ENCODE measurements around the gene RPS15. TPM values are rescaled to one million over a fixed set of nuclear protein-coding genes. Genes with fewer than 3 reads are reported as not detected.
"Not testable (repeated sequence)": the region's sequence is repeated elsewhere in the genome, so short reads cannot be mapped to it uniquely, and the experiment has no call there.

RPS15 gene
- total and polyA plus RNA-seq, 5 donors: 635 to 1,857 (median 701) TPM

DNA sequence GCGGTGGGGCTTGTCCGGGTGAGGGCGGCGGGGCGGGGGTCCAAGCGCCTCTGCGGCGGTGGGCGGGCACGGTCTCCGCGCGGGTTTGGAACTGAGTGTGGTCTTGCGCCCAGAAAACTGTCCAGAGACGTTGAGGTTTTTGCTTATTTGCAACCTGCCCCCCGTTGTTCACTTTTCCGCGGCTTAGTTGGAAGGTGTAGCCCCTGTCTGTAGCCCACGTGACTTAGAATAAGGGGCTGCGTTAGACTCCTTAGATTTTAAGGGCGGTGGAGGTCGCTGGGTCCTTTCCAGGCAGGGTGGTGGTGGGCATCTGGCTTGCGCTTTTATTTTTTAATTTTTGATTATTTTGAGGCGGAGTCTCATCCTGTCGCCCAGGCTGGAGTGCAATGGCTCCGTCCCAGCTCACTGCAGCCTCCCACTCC, 748 bp downstream of the RPS15 start:
- intact Hi-C loops (cut with DNase I): no loop called here
- peak overlapping the region; percentile 78 for H3K4me3 ChIP-seq (ENCODE audit: low read length)
- H3K9me3 ChIP-seq (ENCODE audit: control insufficient read depth, low read length): no peaks in the 10 kb centered on the region
- ATAC-seq (peak in 1 of 2 donors; percentile 1), DNase-seq (no peak)
- 2% methylated on average over 26 of the region's 26 CpGs for WGBS
- no peaks in the 10 kb centered on the region for H3K27me3 ChIP-seq (ENCODE audit: control insufficient read depth, insufficient read depth)
- no peaks in the 10 kb centered on the region for H3K4me1 ChIP-seq (ENCODE audit: control insufficient read depth, insufficient read depth, low read length)
- H3K27ac ChIP-seq (ENCODE audit: low read length): no peak overlapping the region

DNA sequence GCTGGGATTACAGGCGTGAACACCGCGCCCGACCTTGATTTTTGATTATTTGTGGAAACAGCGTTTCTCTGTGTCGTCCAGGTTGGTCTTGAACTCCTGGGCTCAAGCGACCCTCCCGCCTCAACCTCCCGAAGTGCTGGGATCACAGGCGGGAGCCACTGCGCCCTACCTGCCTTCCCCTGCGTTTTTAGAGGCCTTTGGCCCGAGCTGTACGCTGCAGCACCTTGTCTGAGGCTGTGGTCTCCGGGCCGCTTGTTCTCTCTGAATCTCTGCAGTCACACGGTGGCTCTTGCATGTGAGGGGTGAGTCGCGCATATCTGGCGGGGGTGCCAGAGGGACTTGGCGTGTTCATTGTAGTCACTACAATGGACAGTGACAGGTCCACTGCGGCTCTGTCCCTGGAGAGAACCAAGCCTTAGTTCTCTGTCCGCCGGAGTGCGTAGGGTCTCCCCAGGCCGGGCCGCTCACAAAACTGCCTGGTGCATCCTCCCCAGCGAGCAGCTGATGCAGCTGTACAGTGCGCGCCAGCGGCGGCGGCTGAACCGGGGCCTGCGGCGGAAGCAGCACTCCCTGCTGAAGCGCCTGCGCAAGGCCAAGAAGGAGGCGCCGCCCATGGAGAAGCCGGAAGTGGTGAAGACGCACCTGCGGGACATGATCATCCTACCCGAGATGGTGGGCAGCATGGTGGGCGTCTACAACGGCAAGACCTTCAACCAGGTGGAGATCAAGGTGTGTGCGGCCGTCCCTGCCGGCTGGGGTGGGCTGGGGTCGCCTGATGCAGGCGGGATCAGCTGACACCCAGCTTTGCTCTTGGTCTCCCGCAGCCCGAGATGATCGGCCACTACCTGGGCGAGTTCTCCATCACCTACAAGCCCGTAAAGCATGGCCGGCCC, 1.6 kb downstream of the RPS15 start:
- H3K9me3 ChIP-seq (ENCODE audit: control insufficient read depth, low read length); H3K4me1 ChIP-seq (ENCODE audit: control insufficient read depth, insufficient read depth, low read length); intact Hi-C loops (cut with DNase I); ATAC-seq; H3K27me3 ChIP-seq (ENCODE audit: control insufficient read depth, insufficient read depth); H3K27ac ChIP-seq (ENCODE audit: low read length): not testable (repeated sequence)
- 83% methylated on average over 57 of the region's 57 CpGs for WGBS
- H3K4me3 ChIP-seq (ENCODE audit: low read length): peak overlapping the region; percentile 78
- DNase-seq: peak in 2 of 3 donors; percentile 50 to 61

DNA sequence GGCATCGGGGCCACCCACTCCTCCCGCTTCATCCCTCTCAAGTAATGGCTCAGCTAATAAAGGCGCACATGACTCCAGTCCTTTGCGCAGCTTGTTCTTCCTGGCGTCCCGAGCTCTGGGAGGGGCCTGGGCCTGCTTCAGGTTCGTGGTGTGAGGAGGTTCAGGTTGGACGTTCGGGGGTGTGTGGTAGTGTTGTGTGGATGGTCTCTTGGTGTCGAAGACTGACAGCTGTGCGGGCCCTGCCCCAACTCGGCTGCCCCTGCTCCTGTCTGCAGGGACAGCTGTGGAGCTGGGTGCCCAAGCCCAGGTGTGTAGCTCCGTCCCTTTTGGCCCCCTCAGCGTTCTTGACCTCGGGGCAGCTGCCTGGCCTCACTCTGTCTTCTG, 2.2 kb downstream of the RPS15 start:
- Histone ChIP-seq H3K4me1 (ENCODE audit: control insufficient read depth, insufficient read depth, low read length) (no peaks in the 10 kb centered on the region), H3K27ac (ENCODE audit: low read length) (no peak overlapping the region), H3K27me3 (ENCODE audit: control insufficient read depth, insufficient read depth) (no peaks in the 10 kb centered on the region), H3K9me3 (ENCODE audit: control insufficient read depth, low read length) (no peaks in the 10 kb centered on the region), H3K4me3 (ENCODE audit: low read length) (no peak overlapping the region)
- no peak for ATAC-seq
- 90% methylated on average over 15 of the region's 15 CpGs for WGBS
- intact Hi-C loops (cut with DNase I): no loop called here
- peak in 1 of 3 donors; percentile 56 for DNase-seq

DNA sequence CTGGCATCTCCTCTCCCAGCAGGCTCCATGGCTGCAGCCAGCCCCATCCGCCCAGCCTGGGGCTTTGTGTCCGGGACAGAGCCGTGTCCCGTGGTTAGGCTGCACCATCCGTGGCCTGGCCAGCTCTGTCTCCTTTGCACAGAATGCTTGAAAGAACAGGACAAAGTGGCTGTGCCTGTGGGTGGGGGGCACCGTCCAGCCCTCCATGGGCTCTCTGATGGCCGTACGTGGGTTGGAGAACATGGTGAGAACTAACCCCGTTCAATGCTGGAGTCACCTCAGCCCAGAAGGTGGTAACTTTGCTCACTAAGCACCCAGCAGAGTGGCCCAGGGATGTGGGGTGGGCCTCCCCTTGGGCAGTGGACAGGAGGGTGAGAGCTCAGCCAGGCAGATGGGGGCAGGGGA, 2.8 kb downstream of the RPS15 start:
- no peak overlapping the region for H3K27ac ChIP-seq (ENCODE audit: low read length)
- H3K27me3 ChIP-seq (ENCODE audit: control insufficient read depth, insufficient read depth): no peaks in the 10 kb centered on the region
- intact Hi-C loops (cut with DNase I): no loop called here
- ATAC-seq (no peak), DNase-seq (peak in 1 of 3 donors; percentile 46)
- no peaks in the 10 kb centered on the region for H3K9me3 ChIP-seq (ENCODE audit: control insufficient read depth, low read length)
- H3K4me1 ChIP-seq (ENCODE audit: control insufficient read depth, insufficient read depth, low read length): no peaks in the 10 kb centered on the region
- WGBS: 91% methylated on average over 9 of the region's 9 CpGs
- H3K4me3 ChIP-seq (ENCODE audit: low read length): no peak overlapping the region

DNA sequence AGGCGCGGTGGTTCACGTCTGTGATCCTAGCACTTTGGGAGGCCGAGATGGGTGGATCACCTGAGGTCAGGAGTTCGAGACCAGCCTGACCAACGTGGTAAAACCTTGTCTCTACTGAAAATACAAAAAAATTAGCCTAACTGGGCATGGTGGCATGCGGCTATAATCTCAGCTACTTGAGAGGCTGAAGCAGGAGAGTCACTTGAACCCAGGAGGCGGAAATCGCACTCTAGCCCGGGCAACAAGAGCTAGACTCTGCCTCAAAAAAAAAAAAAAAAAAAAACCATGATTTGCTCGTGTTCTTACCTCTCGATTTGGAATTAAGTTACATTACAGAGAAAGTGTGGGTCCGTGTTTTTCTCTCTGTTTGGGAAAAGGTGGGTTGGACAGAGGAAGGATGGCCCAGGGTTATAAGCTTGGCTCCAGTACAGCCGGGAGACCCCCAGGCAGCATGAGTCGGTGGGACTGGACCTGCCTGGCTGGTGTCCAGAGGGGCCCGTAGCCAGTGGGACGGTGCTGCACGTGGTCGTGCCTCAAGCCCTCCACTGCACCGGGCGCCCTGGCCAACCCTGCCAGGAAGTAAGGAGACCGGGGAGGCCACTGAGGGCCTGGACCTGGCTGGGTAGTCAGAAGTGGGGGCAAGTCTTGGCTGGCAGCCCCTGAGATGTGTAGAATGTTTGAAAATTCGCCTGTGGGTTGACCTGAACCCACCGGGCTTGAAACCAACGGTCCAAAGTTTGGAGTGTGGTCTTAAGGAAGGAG, 3.7 kb downstream of the RPS15 start:
- Histone ChIP-seq H3K27me3 (ENCODE audit: control insufficient read depth, insufficient read depth) (no peaks in the 10 kb centered on the region), H3K4me3 (ENCODE audit: low read length) (no peak overlapping the region), H3K4me1 (ENCODE audit: control insufficient read depth, insufficient read depth, low read length) (peaks cover 4% of the 10 kb centered on the region), H3K9me3 (ENCODE audit: control insufficient read depth, low read length) (no peaks in the 10 kb centered on the region), H3K27ac (ENCODE audit: low read length) (no peak overlapping the region)
- DNase-seq: peak in 2 of 3 donors; percentile 48 to 58
- no peak for ATAC-seq
- 83% methylated on average over 25 of the region's 25 CpGs for WGBS
- intact Hi-C loops (cut with DNase I): no loop called here

DNA sequence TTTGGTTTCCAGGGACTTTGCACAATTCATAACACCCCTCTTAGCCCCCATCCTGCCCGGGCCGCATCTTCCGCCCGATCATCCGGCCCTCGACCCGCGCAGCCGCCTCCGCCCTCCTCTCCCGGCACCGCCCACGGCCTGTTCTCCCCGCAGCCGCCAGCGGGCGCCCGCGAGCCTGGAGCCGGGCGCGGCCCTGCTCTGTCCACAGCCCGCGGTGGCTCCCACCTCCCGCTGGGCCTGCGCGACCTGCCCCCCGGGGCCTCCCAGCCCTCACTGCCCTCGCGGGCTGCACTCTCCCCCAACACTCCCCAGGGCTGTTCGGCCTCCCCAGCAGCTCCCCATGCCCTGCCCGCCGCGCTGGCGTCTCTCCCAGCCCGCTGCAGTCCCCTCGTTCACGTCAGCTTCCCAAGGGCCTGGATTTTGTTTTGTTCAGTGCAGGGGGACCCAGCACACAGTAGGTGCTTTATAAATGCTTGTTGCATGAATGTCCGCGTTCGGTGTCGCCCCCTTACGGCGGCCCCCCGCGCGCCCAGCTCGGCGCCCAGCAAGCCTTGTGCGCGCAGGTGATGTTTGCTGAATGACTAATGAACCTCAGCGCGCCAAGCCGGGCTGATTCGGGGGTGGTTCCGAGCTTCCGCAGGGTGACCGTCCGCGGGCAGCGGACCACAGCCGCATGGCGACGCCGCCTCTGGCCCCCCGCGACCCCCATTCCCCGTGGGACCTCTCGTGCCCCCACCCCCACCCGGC, 7.2 kb downstream of the RPS15 start:
- no peaks in the 10 kb centered on the region for H3K9me3 ChIP-seq (ENCODE audit: control insufficient read depth, low read length)
- H3K27ac ChIP-seq (ENCODE audit: low read length): no peak overlapping the region
- ATAC-seq (peak; percentile 88 to 89), DNase-seq (peak; percentile 65 to 88 (median 88))
- WGBS: 2% methylated on average over 70 of the region's 70 CpGs
- H3K4me3 ChIP-seq (ENCODE audit: low read length): peak overlapping the region; percentile 29
- no peaks in the 10 kb centered on the region for H3K27me3 ChIP-seq (ENCODE audit: control insufficient read depth, insufficient read depth)
- intact Hi-C loops (cut with DNase I): no loop called here
- peaks cover 4% of the 10 kb centered on the region for H3K4me1 ChIP-seq (ENCODE audit: control insufficient read depth, insufficient read depth, low read length)

DNA sequence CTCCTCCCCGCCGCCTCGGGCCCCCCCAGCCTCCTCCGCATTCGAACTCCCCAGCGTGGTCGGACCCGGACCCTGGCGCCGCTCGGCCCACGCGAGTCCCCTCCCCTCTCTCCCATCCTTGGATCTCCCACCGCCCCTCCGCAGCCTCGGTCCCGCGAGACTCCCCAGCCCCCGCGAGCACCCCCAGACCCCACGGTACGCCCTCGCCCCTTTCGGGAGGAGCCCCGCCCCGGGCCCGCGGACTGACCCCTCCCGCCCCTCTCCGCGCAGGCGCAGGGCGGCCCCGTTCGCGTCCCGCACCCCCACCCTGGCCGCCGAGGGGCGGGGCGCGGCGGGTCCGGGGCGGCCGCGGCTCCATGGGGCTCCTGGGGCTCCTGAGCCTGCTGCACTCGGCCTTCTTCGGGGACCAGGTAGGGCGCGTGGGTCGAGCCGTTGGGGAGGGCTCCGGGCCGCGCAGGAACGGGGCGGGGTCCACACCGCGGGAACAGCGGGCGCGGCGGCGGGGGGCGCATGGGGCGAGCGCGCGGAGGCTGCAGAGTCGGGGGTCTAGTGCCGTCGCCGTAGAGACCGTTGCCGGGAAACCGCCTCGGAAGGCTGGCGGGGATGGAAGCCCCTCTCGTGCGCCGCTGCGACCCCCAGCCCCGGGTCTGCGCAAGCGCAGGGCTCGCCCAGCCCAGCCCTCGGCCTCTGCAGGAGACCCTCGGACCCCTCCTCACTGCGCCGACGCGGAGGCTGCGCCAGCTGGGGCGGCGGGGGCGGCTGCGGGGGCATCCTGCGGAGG, 7.9 kb downstream of the RPS15 start:
- WGBS: 2% methylated on average over 99 of the region's 99 CpGs
- Histone ChIP-seq H3K27ac (ENCODE audit: low read length) (no peak overlapping the region), H3K4me1 (ENCODE audit: control insufficient read depth, insufficient read depth, low read length) (peaks cover 4% of the 10 kb centered on the region), H3K9me3 (ENCODE audit: control insufficient read depth, low read length) (no peaks in the 10 kb centered on the region), H3K27me3 (ENCODE audit: control insufficient read depth, insufficient read depth) (no peaks in the 10 kb centered on the region), H3K4me3 (ENCODE audit: low read length) (peak overlapping the region; percentile 29)
- ATAC-seq (peak; percentile 24 to 39), DNase-seq (peak in 1 of 3 donors; percentile 67)
- intact Hi-C loops (cut with DNase I): no loop called here

DNA sequence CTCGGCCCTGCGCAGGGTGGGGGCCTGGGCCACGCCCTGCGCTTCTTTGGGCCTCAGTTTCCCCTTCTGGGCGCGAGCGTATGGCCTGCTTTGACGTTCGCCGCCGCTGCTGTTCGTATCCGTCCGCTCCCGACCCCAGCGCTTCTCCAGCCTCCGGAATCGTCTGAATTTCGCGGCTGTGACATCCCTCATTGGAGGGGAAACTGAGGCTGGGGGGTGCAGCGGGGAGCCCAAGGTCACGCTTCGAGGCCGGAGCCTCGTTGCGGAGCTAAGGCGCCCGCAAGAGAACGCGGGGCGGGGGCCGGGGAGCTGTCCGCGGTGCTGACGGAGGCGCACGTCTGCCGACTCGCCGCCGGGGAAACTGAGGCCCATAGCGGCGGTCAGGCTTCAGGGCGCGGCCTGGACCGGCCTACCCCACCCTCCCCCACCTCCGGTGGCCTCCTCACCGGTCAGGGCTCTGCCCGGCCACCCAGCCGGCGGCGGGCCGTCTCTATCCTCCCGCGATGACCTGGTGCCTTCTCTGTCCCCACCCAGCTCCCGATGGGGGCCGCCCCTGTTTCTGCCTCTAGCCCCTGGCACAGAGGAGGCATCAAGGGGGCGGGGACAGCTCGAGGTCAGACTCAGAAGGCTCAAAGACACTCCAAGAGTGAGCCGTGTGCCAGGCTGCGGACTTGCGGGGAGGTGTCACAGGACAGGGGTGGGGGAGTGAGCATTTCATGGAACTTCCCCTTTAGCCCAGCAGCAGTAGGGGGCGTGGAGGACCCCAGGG, 8.7 kb downstream of the RPS15 start:
- intact Hi-C loops (cut with DNase I): no loop called here
- no peak overlapping the region for H3K27ac ChIP-seq (ENCODE audit: low read length)
- peaks cover 4% of the 10 kb centered on the region for H3K4me1 ChIP-seq (ENCODE audit: control insufficient read depth, insufficient read depth, low read length)
- H3K9me3 ChIP-seq (ENCODE audit: control insufficient read depth, low read length): no peaks in the 10 kb centered on the region
- peak overlapping the region; percentile 29 for H3K4me3 ChIP-seq (ENCODE audit: low read length)
- no peaks in the 10 kb centered on the region for H3K27me3 ChIP-seq (ENCODE audit: control insufficient read depth, insufficient read depth)
- 4% methylated on average over 63 of the region's 63 CpGs for WGBS
- no peak for ATAC-seq
- DNase-seq: peak in 1 of 3 donors; percentile 73

DNA sequence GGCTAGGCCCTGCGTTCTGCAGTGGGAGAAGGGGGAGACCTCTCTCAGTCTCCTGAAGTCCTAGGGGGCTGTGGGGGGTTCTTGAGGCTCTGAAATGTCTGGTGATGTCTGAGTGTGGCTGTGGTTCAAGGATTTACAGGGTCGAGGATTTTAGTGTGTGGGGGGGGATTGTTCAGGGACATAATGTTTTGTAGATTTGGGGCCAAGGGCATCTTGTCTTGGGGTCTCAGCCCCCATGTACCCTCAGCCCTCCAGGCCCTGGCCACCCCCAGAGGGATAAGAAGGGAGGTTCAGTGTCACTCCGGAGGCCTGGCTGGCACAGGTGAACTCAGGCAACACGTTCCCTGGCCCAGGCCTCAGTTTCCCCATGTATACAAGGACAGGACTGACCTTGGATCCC, 9.3 kb downstream of the RPS15 start:
- Histone ChIP-seq H3K4me1 (ENCODE audit: control insufficient read depth, insufficient read depth, low read length) (peaks cover 4% of the 10 kb centered on the region), H3K9me3 (ENCODE audit: control insufficient read depth, low read length) (no peaks in the 10 kb centered on the region), H3K4me3 (ENCODE audit: low read length) (no peak overlapping the region), H3K27me3 (ENCODE audit: control insufficient read depth, insufficient read depth) (no peaks in the 10 kb centered on the region), H3K27ac (ENCODE audit: low read length) (no peak overlapping the region)
- WGBS: 28% methylated on average over 4 of the region's 4 CpGs
- intact Hi-C loops (cut with DNase I): no loop called here
- ATAC-seq (no peak), DNase-seq (peak in 1 of 3 donors; percentile 51)

DNA sequence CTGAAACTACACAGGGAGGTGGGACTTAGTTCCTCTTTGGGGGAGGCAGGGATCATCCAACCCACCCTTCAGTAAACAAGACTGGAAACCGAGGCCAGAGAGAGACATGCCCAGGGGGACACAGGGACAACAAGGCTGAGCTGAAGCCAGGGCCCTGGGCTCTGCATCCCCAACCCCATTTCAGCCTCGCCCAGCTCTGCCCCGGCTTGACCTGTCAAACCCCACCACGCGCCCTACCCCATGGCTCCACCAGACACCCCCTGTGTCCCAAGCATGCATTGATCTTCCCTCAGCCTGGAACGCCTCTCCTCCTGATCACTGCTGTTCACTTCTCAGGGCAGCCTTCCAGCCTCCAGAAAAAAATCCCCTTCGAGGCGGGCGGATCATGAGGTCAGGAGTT, 9.7 kb downstream of the RPS15 start:
- WGBS: 89% methylated on average over 9 of the region's 9 CpGs
- Histone ChIP-seq H3K9me3 (ENCODE audit: control insufficient read depth, low read length) (no peaks in the 10 kb centered on the region), H3K27me3 (ENCODE audit: control insufficient read depth, insufficient read depth) (no peaks in the 10 kb centered on the region), H3K4me3 (ENCODE audit: low read length) (no peak overlapping the region), H3K4me1 (ENCODE audit: control insufficient read depth, insufficient read depth, low read length) (peaks cover 4% of the 10 kb centered on the region), H3K27ac (ENCODE audit: low read length) (no peak overlapping the region)
- DNase-seq (no peak), ATAC-seq (no peak)
- intact Hi-C loops (cut with DNase I): no loop called here

Data from right cardiac atrium (tissue), 5 donors.